Hematopoietic multipotent progenitor cell (in vitro differentiated cells): ENCODE measurements around the gene SMPX. TPM values are rescaled to one million over a fixed set of nuclear protein-coding genes. Genes with fewer than 3 reads are reported as not detected.
A peak's percentile ranks its signal among the peaks of the same experiment; 100 is the strongest.
"Not testable (repeated sequence)": the region's sequence is repeated elsewhere in the genome, so short reads cannot be mapped to it uniquely, and the experiment has no call there.

ENCODE experiments used
- DNase-seq, 3 donors: peaks; one replicate each; pipeline ENCODE4 v3.0.0-alpha.2; 2011 to 2015; ENCODE audit warnings: low read depth in 2 of 3, low spot score in 2 of 3
- total RNA-seq: library from RNA; depleted of rRNA; stranded (reverse); fragments of >200 nt; gene quantifications from one replicate; pipeline ENCODE4 v1.2.3, GENCODE V29; 2012

Gene SMPX
- not detected for total RNA-seq

DNA sequence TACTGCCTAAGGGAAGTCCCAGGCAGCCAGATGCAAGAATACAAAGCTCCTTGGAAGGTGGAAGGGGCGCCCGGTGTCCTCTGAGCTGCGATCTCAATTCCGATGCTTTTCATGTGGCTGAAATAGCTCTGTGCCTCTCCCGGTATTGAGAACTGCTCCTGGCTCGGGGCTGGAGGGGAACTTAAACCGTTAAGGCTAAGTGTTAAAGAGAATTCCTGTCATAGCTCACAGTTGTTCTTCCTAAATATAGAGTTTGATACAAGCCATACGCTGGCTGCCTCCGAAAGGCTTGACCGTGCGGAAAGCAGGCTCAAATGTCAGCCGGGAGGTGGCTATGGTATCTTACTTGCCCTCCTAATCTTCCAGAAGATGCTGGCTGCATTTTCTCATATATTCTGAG lies at the start of gene SMPX:
Gene SMPX (minus strand): TSS at position 157 of the 400 bp plus-strand sequence. CDS start 3,826 bp downstream, outside the sequence.
- no peak for DNase-seq

DNA sequence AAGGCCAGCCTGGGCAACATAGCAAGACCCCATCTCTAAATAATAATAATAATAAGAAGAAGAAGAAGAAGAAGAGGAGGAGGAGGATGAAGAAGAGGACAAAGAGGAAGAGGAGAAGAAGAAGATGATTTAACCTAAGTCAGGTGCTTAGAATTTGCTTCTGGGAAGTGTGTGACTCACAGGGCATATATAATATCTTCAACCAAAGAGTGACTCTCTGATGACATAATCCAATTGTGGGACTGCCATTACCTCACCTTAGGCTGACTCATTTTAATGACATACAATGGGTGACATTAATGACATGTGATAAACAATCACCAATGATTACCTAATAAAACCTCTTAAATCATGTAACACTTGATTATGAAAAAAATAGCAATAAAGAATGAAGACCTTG lies 48.8 kb upstream of the SMPX start:
- no peak for DNase-seq

GRCh38 chrX:21802839-21803238 lies 44.9 kb upstream of the SMPX start:
- no peak for DNase-seq

GRCh38 chrX:21802054-21802670 lies 44.2 kb upstream of the SMPX start:
- no peak for DNase-seq

- no peak for DNase-seq
These were observed 42.4 kb upstream of the SMPX start for GRCh38 chrX:21800344-21800770.

GRCh38 chrX:21799767-21800166 lies 41.9 kb upstream of the SMPX start:
- no peak for DNase-seq

DNA sequence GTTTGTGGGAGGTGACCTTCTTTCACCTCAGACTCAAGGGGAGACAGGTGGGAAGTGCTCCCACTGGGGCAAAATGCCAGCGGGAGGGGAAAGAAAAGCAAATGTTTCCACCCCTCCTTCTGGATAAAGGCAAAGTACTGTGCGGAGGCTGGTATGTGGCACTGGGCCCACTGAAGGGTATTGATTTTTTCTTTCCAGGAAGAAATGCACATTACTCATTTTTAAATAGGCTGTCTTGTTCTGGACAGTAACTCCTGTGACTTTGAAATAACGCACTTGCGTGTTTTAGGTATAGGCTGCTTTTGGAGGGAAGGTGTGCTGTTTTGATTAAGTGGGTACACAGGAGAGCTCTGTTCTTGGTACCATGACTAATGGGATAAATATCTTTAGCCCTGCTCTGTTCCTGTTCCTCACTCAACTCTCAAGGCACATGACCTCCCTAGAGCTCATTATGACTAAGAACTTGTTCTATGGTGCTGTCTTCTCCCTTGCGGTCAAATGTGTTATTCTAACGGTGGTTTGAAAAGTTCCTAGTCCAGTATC lies 40.8 kb upstream of the SMPX start:
- DNase-seq = no peak

- no peak for DNase-seq
These were observed 24.1 kb upstream of the SMPX start for GRCh38 chrX:21781976-21782375.

DNA sequence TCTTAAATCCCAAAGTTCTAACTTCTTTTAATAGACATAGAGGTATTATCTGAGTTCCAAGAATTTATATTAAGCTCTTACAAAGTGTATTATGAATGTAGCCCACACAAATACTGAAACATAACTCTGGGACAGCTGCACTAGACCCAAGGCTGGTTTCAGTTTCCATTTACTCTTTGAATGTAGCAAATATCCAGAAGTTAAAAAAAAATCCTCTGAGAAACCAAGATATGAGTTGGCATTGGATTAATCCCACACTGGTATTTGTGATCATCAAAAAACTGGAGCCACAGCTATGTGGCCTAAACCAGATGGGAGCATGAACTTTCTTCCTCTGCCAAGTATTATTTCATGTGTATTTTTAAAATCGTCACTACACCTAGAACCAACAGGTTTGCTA lies 23.6 kb upstream of the SMPX start:
- no peak for DNase-seq

DNA sequence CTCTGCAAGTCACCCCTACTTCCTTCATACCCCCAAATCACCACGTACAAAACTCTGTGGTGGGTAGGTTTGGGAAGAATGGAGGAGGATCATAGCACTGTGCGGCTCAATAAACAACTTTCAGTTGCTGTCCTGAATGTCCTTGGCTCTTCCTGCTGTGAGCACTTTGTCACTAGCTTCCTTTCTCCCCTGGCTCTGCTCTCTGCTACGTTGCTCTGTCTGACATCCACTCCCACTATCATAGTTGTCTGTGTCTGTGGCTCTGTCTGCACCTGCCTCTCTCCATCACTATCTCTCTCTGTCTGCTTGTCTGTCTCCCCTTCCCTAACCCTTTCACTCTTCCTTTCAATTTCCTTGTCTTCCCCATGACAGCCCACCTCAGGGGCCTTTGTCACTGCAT lies 21.2 kb upstream of the SMPX start:
- DNase-seq = no peak

- no peak for DNase-seq
These were observed 20.3 kb upstream of the SMPX start for GRCh38 chrX:21778236-21778635.

DNA sequence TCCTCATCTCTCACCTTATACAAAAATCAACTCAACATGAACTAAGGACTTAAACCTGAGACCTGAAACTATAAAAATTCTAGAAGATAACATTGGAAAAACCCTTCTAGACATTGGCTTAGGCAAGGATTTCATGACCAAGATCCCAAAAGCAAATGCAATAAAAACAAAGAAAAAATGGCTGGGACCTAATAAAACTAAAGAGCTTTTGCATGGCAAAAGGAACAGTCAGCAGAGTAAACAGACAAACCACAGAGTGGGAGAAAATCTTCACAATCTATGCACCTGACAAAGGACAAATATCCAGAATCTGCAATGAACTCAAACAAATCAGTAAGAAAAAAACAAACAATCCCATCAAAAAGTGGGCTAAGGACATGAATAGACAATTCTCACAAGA lies 17.2 kb upstream of the SMPX start:
- not testable (repeated sequence) for DNase-seq

GRCh38 chrX:21773036-21773435 lies 15.1 kb upstream of the SMPX start:
- not testable (repeated sequence) for DNase-seq

DNA sequence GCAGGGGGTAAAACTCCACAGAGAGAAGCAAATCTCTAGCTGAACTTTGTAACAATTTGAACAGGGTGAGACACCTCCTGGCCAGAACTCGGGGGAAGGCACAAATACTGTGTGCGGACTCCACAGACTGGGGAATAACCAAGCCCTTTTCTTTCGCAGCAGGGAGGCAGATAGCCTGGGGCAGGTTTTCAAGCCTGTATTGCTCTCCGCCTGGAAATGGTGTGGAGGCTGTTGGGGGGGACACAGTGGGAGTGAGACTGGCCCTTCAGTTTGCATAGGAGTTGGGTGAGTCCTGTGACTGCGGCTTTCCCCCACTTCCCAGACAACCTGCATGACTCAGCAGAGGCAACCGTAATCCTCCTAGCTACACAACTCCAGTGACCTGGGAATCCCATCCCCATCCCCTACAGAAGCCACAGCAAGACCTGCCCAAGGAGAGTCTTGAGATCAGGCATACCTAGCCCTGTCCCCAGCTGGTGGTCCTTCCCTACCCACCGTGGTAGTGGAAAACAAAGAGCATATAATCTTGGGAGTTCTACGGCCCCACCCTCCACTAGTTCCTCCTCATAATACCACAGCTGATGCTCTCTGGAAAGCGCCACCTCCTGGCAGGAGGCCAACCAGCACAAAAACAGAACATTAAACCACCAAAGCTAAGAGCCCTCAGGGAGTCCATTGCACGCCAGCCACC lies 12.9 kb upstream of the SMPX start:
- no peak for DNase-seq

GRCh38 chrX:21766101-21766500 lies 8.2 kb upstream of the SMPX start:
- DNase-seq = no peak

DNA sequence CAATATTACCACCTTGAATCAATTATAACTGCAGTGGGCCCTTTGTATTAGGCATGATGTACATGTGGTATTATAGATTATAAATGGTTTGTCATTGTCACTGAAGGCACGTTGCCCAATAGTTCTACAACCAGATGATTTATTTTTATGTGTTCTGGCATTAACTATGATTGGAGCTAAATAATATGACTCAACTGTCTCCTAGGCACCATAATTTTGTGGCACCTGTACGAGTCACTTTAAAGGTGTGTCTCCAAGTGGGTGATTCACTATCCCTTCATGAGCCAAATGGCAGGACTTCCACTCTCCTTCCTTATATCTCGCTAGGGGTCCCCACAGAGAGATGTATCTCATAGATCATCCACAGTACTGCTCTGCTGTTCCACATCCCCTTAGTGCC lies 6.1 kb upstream of the SMPX start:
- DNase-seq = no peak

DNA sequence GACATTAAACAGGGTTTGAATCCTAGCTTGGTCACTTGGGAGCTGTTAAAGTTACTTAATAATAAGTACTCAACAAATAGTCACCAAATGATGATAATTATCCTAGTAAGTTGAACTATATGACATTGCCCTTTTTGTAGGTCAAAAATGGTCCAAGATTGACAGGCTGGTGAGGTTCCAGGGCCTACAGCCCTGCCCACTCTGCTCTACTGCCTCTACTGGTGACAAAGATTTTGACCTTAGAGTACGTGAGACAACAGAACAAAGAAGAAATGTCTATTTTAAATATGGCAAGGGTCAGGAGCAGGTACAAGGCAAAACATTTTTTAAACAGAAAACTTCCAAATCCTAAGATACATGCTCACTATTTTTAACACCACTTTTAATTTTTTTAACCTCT lies 572 bp upstream of the SMPX start:
- DNase-seq = no peak

DNA sequence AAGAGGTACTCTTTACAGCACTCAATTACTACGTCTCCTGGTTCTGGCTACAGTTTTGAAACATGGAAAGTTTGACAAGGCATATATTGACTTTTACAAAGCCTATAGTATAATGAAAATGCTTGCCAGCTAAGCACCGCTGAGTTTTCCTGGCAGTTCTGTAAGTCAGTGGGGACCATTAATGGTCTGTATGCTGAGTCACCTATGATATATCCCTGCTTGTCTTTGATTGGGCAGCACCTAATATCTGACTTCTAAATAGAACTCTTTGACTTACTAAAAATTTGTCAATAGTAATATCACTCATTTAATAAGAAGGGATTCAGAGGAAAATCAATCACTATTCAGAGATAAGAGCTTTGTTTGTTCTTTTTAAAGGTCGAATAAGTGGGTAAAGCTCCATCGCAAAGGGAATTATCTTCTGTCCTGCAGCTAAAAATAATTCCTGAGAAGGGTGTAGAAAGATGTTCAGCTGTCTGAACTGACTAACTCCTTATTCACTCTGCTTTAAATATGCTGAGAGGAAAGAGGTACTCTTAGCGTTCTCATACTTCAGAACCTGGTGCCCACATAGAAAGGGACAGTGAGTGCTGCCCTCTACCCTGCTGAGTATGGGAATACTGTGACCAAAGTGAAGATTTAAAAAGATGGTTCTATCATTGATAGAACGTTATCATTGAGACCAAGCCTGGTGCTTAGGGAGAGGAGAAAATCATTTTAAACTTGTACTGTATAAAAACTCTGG lies 959 bp downstream of the SMPX start:
- no peak for DNase-seq

DNA sequence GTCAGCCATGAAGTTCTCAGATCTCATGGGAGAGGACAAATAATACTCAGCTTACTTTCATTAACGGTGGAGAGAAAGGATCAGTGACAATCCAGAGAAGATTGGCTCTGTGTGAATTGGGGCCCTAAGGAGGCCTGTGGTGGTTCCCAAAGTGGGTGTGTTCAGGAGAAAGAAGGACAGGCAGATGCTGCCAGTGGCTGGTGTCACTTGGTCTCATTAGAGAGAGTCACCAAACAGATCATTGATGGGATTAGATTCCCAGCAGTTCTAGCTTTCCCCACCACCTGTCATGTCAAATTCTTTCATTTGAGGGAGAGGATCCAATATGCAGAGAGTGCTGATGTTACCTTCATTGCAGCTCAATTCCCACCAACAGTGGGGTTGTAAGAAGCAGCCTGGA lies 8.0 kb downstream of the SMPX start:
- no peak for DNase-seq

DNA sequence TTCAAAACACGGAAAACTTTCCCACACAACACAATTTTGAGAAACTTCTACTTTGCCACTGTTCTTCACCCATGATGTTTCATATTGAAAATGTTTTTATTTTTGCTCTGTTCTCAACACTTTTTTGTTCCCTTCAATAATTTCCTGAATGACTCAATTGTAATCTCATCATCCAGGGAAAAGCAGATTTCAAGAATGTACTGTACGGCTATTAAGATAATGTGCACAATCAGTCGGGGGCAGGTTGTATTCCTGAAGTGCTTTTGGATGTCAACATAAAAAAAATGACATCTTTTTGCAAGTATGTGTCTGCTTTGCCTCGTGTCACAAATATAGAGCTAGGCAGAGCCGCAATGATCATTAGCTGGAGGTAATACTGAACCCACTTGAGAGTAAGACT lies 9.7 kb downstream of the SMPX start:
- no peak for DNase-seq

- DNase-seq = no peak
These were observed 10.4 kb downstream of the SMPX start for GRCh38 chrX:21747558-21747957.

- DNase-seq = peak in 1 of 3 donors; percentile 36
These were observed 12.2 kb downstream of the SMPX start for GRCh38 chrX:21745756-21746155.
